Measurements from ENCODE around the gene FARS2. TPM values are rescaled to one million over a fixed set of nuclear protein-coding genes. Genes with fewer than 3 reads are reported as not detected.

The FARS2 gene
- total and polyA plus RNA-seq, 2 donors (not counting 1 experiment from before 2014, with no cell fraction given) = 11.0 to 18.5 TPM

DNA sequence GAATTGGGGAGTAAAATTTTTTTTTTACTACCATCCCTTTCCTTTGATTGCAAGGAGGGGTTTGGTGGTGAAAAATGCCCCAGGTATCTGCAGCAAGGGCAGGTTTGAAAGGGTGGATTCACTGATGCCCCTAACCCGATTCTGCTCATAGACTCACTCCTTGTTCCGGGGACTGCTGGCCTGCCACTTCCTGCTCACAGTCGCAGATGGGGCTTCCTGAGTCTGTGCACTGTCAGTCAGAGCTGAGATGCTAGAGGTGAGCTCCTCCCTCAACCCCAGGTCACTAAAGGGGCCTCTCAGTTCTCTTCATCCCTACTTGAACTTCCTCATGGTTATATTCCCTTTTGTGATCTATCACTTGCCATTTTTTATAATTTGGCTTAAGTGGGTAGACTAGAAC is 357.9 kb downstream of the FARS2 start:
- no peak for TF ChIP-seq EZH2 (IDR thresholded peaks at IDR 0.05; ENCODE audit: low read length, missing control alignments)
- TF ChIP-seq, protein P1, sequence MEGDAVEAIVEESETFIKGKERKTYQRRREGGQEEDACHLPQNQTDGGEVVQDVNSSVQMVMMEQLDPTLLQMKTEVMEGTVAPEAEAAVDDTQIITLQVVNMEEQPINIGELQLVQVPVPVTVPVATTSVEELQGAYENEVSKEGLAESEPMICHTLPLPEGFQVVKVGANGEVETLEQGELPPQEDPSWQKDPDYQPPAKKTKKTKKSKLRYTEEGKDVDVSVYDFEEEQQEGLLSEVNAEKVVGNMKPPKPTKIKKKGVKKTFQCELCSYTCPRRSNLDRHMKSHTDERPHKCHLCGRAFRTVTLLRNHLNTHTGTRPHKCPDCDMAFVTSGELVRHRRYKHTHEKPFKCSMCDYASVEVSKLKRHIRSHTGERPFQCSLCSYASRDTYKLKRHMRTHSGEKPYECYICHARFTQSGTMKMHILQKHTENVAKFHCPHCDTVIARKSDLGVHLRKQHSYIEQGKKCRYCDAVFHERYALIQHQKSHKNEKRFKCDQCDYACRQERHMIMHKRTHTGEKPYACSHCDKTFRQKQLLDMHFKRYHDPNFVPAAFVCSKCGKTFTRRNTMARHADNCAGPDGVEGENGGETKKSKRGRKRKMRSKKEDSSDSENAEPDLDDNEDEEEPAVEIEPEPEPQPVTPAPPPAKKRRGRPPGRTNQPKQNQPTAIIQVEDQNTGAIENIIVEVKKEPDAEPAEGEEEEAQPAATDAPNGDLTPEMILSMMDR (conservative IDR thresholded peaks at IDR 0.05 in 1 of 2, IDR thresholded peaks at IDR 0.05 in 1 of 2; ENCODE audit: low read depth in 1 of 2, low read length in 2 of 2) = no peak
- Histone ChIP-seq H2AFZ (ENCODE audit: low read length) (no peak overlapping the region), H3K36me3 (ENCODE audit: control insufficient read depth, insufficient read depth, low read length) (no peaks in the 10 kb centered on the region), H3K27ac (ENCODE audit: insufficient read depth, low read length) (no peak overlapping the region), H3K9ac (ENCODE audit: insufficient read depth, low read length) (no peak overlapping the region), H3K79me2 (ENCODE audit: control insufficient read depth, insufficient read depth, low read length) (no peaks in the 10 kb centered on the region), H3K4me3 (replicated peaks in 1 of 4; ENCODE audit: control extremely low read depth in 1 of 4, insufficient read depth in 1 of 4, low read depth in 3 of 4, low read length in 4 of 4) (no peak overlapping the region), H4K20me1 (ENCODE audit: control insufficient read depth, extremely low read depth, insufficient read depth, low read length) (no peaks in the 10 kb centered on the region), H3K4me2 (ENCODE audit: extremely low read depth, insufficient read depth, low read length) (no peak overlapping the region), H3K27me3 (ENCODE audit: control insufficient read depth, insufficient read depth, low read length) (no peaks in the 10 kb centered on the region), H3K9me3 (ENCODE audit: control insufficient read depth, insufficient read depth, low read depth, low read length) (no peaks in the 10 kb centered on the region), H3K4me1 (ENCODE audit: control insufficient read depth, extremely low read depth, insufficient read depth, low read length) (no peaks in the 10 kb centered on the region)
- DNase-seq (ENCODE audit: low read depth in 2 of 2) = no peak

DNA sequence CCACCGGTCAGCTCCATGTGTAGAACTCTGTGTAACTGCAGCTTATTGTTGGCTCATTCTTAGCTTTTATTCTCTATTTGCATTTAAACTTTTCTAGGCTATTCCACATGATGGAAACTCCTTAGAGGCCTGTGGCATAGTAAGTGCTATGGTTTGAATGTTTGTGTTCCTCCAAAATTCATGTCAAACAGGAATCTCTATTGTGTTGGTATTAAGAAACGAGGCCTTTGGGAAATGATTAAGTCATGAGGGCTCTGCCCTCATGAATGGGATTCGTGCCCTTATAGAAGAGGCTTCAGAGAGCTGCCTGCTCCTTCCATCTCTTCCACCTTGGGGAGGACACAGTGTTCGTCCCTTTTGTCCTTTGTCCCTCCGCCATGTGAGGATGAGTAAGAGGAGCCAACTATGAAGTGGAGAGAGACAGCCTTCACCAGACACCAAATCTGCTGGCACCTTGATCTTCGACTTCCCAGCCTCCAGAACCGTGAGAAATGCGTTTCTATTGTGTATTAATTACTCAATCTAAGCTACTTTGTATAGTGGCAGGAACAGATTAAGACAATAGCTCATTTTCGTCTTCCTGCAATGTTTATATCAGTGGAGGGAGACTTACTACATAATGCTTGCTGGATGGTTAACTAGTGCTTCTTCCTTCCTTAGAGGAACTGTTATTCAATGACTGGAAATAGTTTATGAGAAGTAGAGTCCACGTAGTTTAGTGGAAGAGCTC is 361.1 kb downstream of the FARS2 start:
- no peak overlapping the region for H3K27ac ChIP-seq (ENCODE audit: insufficient read depth, low read length)
- no peak for DNase-seq (ENCODE audit: low read depth in 2 of 2)

DNA sequence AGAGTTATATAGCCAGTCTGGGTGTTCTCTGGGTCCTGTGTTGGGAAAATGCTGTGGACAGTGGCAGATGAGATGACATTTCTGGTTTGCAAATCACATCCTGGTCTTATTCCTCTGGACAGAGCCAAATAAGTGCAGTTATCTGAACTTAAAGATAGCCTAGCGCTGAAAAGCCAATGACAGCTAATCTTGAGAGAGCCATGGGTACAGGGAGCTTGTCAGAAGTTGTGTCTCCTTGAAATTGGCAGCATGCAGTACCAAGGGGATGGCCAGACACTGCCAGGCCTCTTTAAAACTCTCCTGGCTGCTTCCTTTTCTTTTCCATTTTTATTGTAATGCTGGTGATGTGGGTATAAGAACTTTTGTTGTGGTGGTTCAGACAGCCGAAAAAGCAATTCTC is 362.5 kb downstream of the FARS2 start:
- Histone ChIP-seq H3K9me3 (ENCODE audit: control insufficient read depth, insufficient read depth, low read depth, low read length) (no peaks in the 10 kb centered on the region), H3K9ac (ENCODE audit: insufficient read depth, low read length) (no peak overlapping the region), H3K27ac (ENCODE audit: insufficient read depth, low read length) (no peak overlapping the region), H3K4me1 (ENCODE audit: control insufficient read depth, extremely low read depth, insufficient read depth, low read length) (no peaks in the 10 kb centered on the region), H3K27me3 (ENCODE audit: control insufficient read depth, insufficient read depth, low read length) (no peaks in the 10 kb centered on the region), H4K20me1 (ENCODE audit: control insufficient read depth, extremely low read depth, insufficient read depth, low read length) (no peaks in the 10 kb centered on the region), H3K4me2 (ENCODE audit: extremely low read depth, insufficient read depth, low read length) (no peak overlapping the region), H2AFZ (ENCODE audit: low read length) (no peak overlapping the region), H3K79me2 (ENCODE audit: control insufficient read depth, insufficient read depth, low read length) (no peaks in the 10 kb centered on the region), H3K4me3 (replicated peaks in 1 of 4; ENCODE audit: control extremely low read depth in 1 of 4, insufficient read depth in 1 of 4, low read depth in 3 of 4, low read length in 4 of 4) (no peak overlapping the region), H3K36me3 (ENCODE audit: control insufficient read depth, insufficient read depth, low read length) (no peaks in the 10 kb centered on the region)
- TF ChIP-seq EZH2 (IDR thresholded peaks at IDR 0.05; ENCODE audit: low read length, missing control alignments) = no peak
- TF ChIP-seq, protein P1 (conservative IDR thresholded peaks at IDR 0.05 in 1 of 2, IDR thresholded peaks at IDR 0.05 in 1 of 2; ENCODE audit: low read depth in 1 of 2, low read length in 2 of 2) = no peak
- DNase-seq (ENCODE audit: low read depth in 2 of 2) = no peak

More for the DNA sequence above, 361.1 kb downstream of the FARS2 start:
- TF ChIP-seq, protein P1 (conservative IDR thresholded peaks at IDR 0.05 in 1 of 2, IDR thresholded peaks at IDR 0.05 in 1 of 2; ENCODE audit: low read depth in 1 of 2, low read length in 2 of 2) = no peak
- TF ChIP-seq EZH2 (IDR thresholded peaks at IDR 0.05; ENCODE audit: low read length, missing control alignments) = no peak
- Histone ChIP-seq H3K4me1 (ENCODE audit: control insufficient read depth, extremely low read depth, insufficient read depth, low read length) (no peaks in the 10 kb centered on the region), H3K36me3 (ENCODE audit: control insufficient read depth, insufficient read depth, low read length) (no peaks in the 10 kb centered on the region), H3K9me3 (ENCODE audit: control insufficient read depth, insufficient read depth, low read depth, low read length) (no peaks in the 10 kb centered on the region), H3K27me3 (ENCODE audit: control insufficient read depth, insufficient read depth, low read length) (no peaks in the 10 kb centered on the region), H3K4me2 (ENCODE audit: extremely low read depth, insufficient read depth, low read length) (no peak overlapping the region), H2AFZ (ENCODE audit: low read length) (no peak overlapping the region), H3K79me2 (ENCODE audit: control insufficient read depth, insufficient read depth, low read length) (no peaks in the 10 kb centered on the region), H3K9ac (ENCODE audit: insufficient read depth, low read length) (no peak overlapping the region), H4K20me1 (ENCODE audit: control insufficient read depth, extremely low read depth, insufficient read depth, low read length) (no peaks in the 10 kb centered on the region), H3K4me3 (replicated peaks in 1 of 4; ENCODE audit: control extremely low read depth in 1 of 4, insufficient read depth in 1 of 4, low read depth in 3 of 4, low read length in 4 of 4) (no peak overlapping the region)

Measured in fibroblast of lung (primary cell).